ENCODE measurements around the gene WDR83. TPM values are rescaled to one million over a fixed set of nuclear protein-coding genes. Genes with fewer than 3 reads are reported as not detected.
A peak's percentile ranks its signal among the peaks of the same experiment; 100 is the strongest.
"Not testable (repeated sequence)": the region's sequence is repeated elsewhere in the genome, so short reads cannot be mapped to it uniquely, and the experiment has no call there.

WDR83 gene
- total and polyA plus RNA-seq, 12 donors: 3.9 to 68.5 (median 15.0) TPM

- Histone ChIP-seq H3K27ac (no peak overlapping the region), H3K9me3 (replicated peaks in 1 of 3) (no peaks in the 10 kb centered on the region), H3K27me3 (no peaks in the 10 kb centered on the region), H3K36me3 (replicated peaks in 1 of 2) (peaks cover 0 to 72% of the 10 kb centered on the region in 2 donors), H3K4me1 (replicated peaks in 1 of 2) (peaks cover 2 to 3% of the 10 kb centered on the region in 2 donors), H3K4me3 (no peak overlapping the region)
- 84 to 91% (median 87%) methylated on average over 4 to 10 of the region's 10 CpGs for WGBS, 4 donors
- TF ChIP-seq, protein P1, sequence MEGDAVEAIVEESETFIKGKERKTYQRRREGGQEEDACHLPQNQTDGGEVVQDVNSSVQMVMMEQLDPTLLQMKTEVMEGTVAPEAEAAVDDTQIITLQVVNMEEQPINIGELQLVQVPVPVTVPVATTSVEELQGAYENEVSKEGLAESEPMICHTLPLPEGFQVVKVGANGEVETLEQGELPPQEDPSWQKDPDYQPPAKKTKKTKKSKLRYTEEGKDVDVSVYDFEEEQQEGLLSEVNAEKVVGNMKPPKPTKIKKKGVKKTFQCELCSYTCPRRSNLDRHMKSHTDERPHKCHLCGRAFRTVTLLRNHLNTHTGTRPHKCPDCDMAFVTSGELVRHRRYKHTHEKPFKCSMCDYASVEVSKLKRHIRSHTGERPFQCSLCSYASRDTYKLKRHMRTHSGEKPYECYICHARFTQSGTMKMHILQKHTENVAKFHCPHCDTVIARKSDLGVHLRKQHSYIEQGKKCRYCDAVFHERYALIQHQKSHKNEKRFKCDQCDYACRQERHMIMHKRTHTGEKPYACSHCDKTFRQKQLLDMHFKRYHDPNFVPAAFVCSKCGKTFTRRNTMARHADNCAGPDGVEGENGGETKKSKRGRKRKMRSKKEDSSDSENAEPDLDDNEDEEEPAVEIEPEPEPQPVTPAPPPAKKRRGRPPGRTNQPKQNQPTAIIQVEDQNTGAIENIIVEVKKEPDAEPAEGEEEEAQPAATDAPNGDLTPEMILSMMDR (IDR thresholded peaks at IDR 0.05): no peak
- TF ChIP-seq POLR2A (IDR thresholded peaks at IDR 0.05): no peak
- intact Hi-C loops (cut with DNase I): loop anchor here in 1 of 2 donors (10.0 kb wide), 1 partner anchor 111 kb away; no protein-coding TSS in a partner anchor
- DNase-seq: no peak
Observed at GRCh38 chr19:12675399-12675798, 8.8 kb downstream of the WDR83 start.

- H3K9me3 ChIP-seq (replicated peaks in 1 of 3): no peaks in the 10 kb centered on the region
- TF ChIP-seq, protein P1 (IDR thresholded peaks at IDR 0.05): no peak
- TF ChIP-seq POLR2A (IDR thresholded peaks at IDR 0.05): no peak
- H3K4me3 ChIP-seq: no peak overlapping the region
- no peaks in the 10 kb centered on the region for H3K27me3 ChIP-seq
- 82 to 97% (median 87%) methylated on average over 6 to 15 of the region's 15 CpGs for WGBS, 4 donors
- no peaks in the 10 kb centered on the region for H3K4me1 ChIP-seq (replicated peaks in 1 of 2)
- intact Hi-C loops (cut with DNase I): loop anchor here in 1 of 2 donors (10.0 kb wide), 1 partner anchor 111 kb away; no protein-coding TSS in a partner anchor
- DNase-seq: no peak
- H3K36me3 ChIP-seq (replicated peaks in 1 of 2): peaks cover 0 to 72% of the 10 kb centered on the region in 2 donors
- H3K27ac ChIP-seq: no peak overlapping the region
Observed at GRCh38 chr19:12675940-12676339, 9.3 kb downstream of the WDR83 start.

DNA sequence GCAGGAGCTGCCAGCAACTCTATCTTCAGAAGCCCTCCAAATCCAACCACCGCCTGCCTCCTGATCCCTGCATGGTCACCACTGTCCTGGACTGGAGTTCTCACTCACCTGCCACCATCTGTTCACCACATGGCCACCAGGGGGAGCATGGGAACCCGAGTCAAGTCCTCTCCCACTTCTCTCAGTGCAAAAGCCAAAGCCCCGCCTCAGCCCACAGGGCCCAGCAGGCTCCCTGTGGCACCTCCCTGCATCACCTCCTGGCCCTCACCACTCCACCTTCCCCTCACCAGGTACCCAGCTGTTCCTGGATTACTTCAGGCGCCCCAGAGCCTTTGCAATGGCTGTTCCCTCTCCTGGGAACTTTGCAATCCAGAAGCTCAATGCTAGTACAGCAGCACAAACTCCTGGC is 9.8 kb downstream of the WDR83 start:
- peaks cover 0 to 72% of the 10 kb centered on the region in 2 donors for H3K36me3 ChIP-seq (replicated peaks in 1 of 2)
- no peaks in the 10 kb centered on the region for H3K9me3 ChIP-seq (replicated peaks in 1 of 3)
- no peak overlapping the region for H3K4me3 ChIP-seq
- peak; percentile 82 to 94 (median 89) for DNase-seq
- H3K4me1 ChIP-seq (replicated peaks in 1 of 2): no peaks in the 10 kb centered on the region
- no peaks in the 10 kb centered on the region for H3K27me3 ChIP-seq
- no peak for TF ChIP-seq POLR2A (IDR thresholded peaks at IDR 0.05)
- TF ChIP-seq, protein P1 (IDR thresholded peaks at IDR 0.05): peak; percentile 71 to 86 (median 80)
- no peak overlapping the region for H3K27ac ChIP-seq
- 16 to 26% (median 21%) methylated on average over 3 to 4 of the region's 4 CpGs for WGBS, 4 donors
- intact Hi-C loops (cut with DNase I): loop anchor here in 1 of 2 donors (10.0 kb wide), 1 partner anchor 112 kb away; no protein-coding TSS in a partner anchor

DNA sequence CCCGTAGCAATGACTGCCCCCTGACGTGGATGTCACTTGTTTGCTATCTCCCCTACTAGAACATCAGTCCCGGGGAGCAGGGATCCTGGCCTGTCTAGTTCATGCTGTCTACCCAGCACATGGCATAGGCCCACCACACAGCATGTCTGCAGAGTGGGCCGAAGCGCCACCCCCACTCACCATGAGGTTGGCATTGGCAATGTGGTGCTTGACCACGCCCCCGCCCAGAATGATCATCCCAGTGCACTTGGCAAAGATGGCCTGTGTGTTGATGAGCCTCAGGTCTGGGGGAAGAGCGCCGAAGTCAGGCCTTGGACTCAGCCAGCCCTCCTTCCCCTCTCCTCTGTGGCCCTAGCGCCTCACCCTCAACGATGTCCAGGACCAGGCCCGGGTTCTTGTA is 10.3 kb downstream of the WDR83 start:
- peaks cover 0 to 72% of the 10 kb centered on the region in 2 donors for H3K36me3 ChIP-seq (replicated peaks in 1 of 2)
- H3K27me3 ChIP-seq: no peaks in the 10 kb centered on the region
- H3K9me3 ChIP-seq (replicated peaks in 1 of 3): no peaks in the 10 kb centered on the region
- no peak for TF ChIP-seq POLR2A (IDR thresholded peaks at IDR 0.05)
- TF ChIP-seq, protein P1 (IDR thresholded peaks at IDR 0.05): no peak
- no peak overlapping the region for H3K27ac ChIP-seq
- 81 to 95% (median 91%) methylated on average over 5 to 12 of the region's 12 CpGs for WGBS, 4 donors
- H3K4me1 ChIP-seq (replicated peaks in 1 of 2): no peaks in the 10 kb centered on the region
- intact Hi-C loops (cut with DNase I): loop anchor here in 1 of 2 donors (10.0 kb wide), 1 partner anchor 112 kb away; no protein-coding TSS in a partner anchor
- no peak for DNase-seq
- no peak overlapping the region for H3K4me3 ChIP-seq

DNA sequence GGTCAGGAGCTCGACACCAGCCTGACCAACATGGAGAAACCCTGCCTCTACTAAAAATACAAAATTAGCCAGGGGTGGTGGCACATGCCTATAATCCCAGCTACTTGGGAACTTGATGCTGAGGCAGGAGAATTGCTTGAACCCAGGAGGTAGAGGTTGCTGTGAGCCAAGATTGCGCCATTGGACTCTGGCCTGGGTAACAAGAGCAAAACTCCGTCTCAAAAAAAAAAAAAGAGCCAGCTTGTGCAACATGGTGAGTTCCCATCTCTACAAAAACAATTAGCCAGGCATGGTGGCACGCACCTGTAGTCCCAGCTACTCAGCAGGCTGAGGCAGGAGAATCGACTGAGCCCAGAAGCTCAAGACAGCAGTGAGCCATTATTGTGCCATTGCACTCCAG is 11.4 kb downstream of the WDR83 start:
- H3K36me3 ChIP-seq (replicated peaks in 1 of 2): peaks cover 0 to 65% of the 10 kb centered on the region in 2 donors
- H3K4me1 ChIP-seq (replicated peaks in 1 of 2): not testable (repeated sequence)

More for the DNA sequence above, 11.4 kb downstream of the WDR83 start:
- H3K27ac ChIP-seq; DNase-seq; H3K27me3 ChIP-seq; H3K4me3 ChIP-seq; H3K9me3 ChIP-seq (replicated peaks in 1 of 3): not testable (repeated sequence)
- 80 to 92% (median 89%) methylated on average over 4 to 5 of the region's 5 CpGs for WGBS, 4 donors
- intact Hi-C loops (cut with DNase I): loop anchor here in 1 of 2 donors (10.0 kb wide), 1 partner anchor 113 kb away; no protein-coding TSS in a partner anchor

Measured in adrenal gland (tissue), 12 donors.